Smooth muscle cell (in vitro differentiated cells): Measurements from ENCODE around the gene ASPHD2. TPM values are rescaled to one million over a fixed set of nuclear protein-coding genes. Genes with fewer than 3 reads are reported as not detected.

Source experiments
- DNase-seq: peaks from one replicate; lab custom pipeline; 2025; ENCODE audit not compliant: unreplicated experiment; lab: John Stamatoyannopoulos, UW
- H2AFZ ChIP-seq: fragments of 200-600 bp; sonication (generic); 2 replicates; pipeline ENCODE4 v1.6.0; 2016; ENCODE audit warnings: antibody characterized with exemption, low read depth, mild to moderate bottlenecking
- H3F3A ChIP-seq: fragments of 200-600 bp; sonication (generic); 2 replicates; pipeline ENCODE4 v1.6.0; 2017; ENCODE audit warnings: antibody characterized with exemption, low read depth
- H3K27ac ChIP-seq: fragments of 200-600 bp; sonication (generic); 2 replicates; pipeline ENCODE4 v1.5.1; 2016; ENCODE audit warnings: low read depth, mild to moderate bottlenecking
- H3K27me3 ChIP-seq: fragments of 200-600 bp; sonication (generic); 2 replicates; pipeline ENCODE4 v1.6.1; 2016; ENCODE audit warnings: low read depth, mild to moderate bottlenecking
- H3K36me3 ChIP-seq: fragments of 200-600 bp; sonication (generic); 2 replicates; pipeline ENCODE4 v1.5.1; 2016; ENCODE audit warnings: low read depth
- H3K4me1 ChIP-seq: fragments of 200-600 bp; sonication (generic); 2 replicates; pipeline ENCODE4 v1.5.1; 2016; ENCODE audit warnings: low read depth
- H3K4me2 ChIP-seq: fragments of 200-600 bp; sonication (generic); 2 replicates; pipeline ENCODE4 v1.6.0; 2016; ENCODE audit warnings: mild to moderate bottlenecking
- H3K4me3 ChIP-seq: fragments of 200-600 bp; sonication (generic); 2 replicates; pipeline ENCODE4 v1.5.1; 2016; ENCODE audit warnings: mild to moderate bottlenecking
- H3K79me2 ChIP-seq: fragments of 200-600 bp; sonication (generic); 2 replicates; pipeline ENCODE4 v1.6.0; 2016; ENCODE audit warnings: low read depth, mild to moderate bottlenecking
- H3K9ac ChIP-seq: fragments of 200-600 bp; sonication (generic); 2 replicates; pipeline ENCODE4 v1.6.0; 2016; ENCODE audit warnings: low read depth
- H3K9me3 ChIP-seq: fragments of 200-600 bp; sonication (generic); replicated peaks from 2 replicates; pipeline ENCODE4 v1.5.1; 2016; ENCODE audit warnings: low read depth
- H4K20me1 ChIP-seq: fragments of 200-600 bp; sonication (generic); 2 replicates; pipeline ENCODE4 v1.6.0; 2016; ENCODE audit warnings: low read depth
- WGBS: methylation state at CpG from one replicate; pipeline ENCODE4 v1.1.7; 2016; ENCODE audit warnings: low lambda C conversion rate; 5-methylcytosine and 5-hydroxymethylcytosine counted together
- polyA plus RNA-seq: library from polyadenylated mRNA; unstranded; fragments of >200 nt; fragmentation: Nextera tagmentation; extraction: Ambion mirVana; gene quantifications from 2 replicates; pipeline ENCODE4 v1.2.1, GENCODE V29; 2016
- total RNA-seq: library from RNA; depleted of rRNA; stranded (reverse); fragments of >200 nt; gene quantifications from 2 replicates; pipeline ENCODE4 v1.2.3, GENCODE V29; 2014
- TF ChIP-seq, protein P1 (sequence below): fragments of 200-600 bp; sonication (generic); IDR thresholded peaks from 2 replicates; pipeline ENCODE4 v1.5.1; 2017; ENCODE audit warnings: borderline replicate concordance, mild to moderate bottlenecking, antibody characterized with exemption; ENCODE audit not compliant: insufficient read depth, poor library complexity, severe bottlenecking

Gene ASPHD2, protein sequence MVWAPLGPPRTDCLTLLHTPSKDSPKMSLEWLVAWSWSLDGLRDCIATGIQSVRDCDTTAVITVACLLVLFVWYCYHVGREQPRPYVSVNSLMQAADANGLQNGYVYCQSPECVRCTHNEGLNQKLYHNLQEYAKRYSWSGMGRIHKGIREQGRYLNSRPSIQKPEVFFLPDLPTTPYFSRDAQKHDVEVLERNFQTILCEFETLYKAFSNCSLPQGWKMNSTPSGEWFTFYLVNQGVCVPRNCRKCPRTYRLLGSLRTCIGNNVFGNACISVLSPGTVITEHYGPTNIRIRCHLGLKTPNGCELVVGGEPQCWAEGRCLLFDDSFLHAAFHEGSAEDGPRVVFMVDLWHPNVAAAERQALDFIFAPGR
- total RNA-seq (2.4 and 4.5 TPM in 2 replicates), polyA plus RNA-seq (3.7 and 5.3 TPM in 2 replicates)

DNA sequence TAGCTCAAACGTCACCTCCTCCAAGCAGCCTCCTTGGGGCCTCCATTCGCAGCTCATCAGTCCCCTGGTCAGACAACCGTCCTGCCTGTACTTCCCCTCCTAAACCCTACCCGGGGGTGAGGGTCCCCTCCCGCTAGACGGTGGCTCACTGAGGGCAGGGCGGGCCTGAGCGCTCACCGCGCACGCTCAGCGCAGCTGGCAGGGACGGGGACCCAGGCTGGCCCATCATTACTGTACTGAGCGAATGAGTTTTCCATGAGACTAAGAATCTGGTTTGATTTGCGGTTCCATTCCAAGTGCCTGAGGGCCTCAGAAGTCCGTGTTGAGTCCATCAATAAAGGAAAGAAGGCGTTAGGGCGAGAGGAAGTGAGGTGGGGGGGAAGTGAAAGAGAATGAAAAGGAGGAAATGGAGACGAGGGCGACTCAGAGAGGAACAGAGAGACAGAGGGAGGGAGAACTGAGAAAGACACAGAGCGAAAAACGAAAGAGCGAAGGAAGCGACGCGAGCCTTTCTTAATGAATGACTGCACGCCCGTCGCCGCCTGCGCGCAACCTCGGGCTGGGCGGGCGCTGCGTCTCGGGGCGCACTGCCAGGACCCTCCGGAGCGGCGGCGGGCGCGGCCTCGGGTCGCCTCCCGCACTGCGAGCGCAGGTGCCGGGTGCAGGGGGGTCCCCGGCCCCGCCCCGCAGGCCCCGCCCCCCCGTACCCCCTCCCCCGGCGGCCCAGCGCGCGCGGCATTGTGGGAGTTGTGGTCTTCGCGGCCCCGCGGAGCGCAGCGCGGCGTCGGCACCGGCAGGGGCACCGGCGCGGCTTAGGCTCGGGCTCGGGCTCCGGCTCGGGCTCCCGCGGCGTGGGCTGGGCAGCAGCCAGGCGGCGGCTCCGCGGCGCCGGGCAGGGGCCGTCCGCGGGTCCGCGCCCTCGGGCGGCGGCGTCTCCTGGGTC is at the start of gene ASPHD2:
Gene ASPHD2, plus strand, starts transcription at position 746 of the 943 bp plus-strand sequence. CDS start 4,356 bp downstream, outside the sequence.
- no peak within 1 kb of the TSS for H3K27ac ChIP-seq
- no peaks in the 10 kb centered on the region for H3K36me3 ChIP-seq
- WGBS: 5% methylated on average over 26 of the region's 96 CpGs
- H4K20me1 ChIP-seq: no peaks in the 10 kb centered on the region
- H3K4me2 ChIP-seq: peak within 1 kb of the TSS; percentile 86
- H3K9me3 ChIP-seq: no peaks in the 10 kb centered on the region
- H3F3A ChIP-seq: peaks cover 10% of the 10 kb centered on the region
- peak; percentile 13 for DNase-seq
- no peaks in the 10 kb centered on the region for H3K79me2 ChIP-seq
- H3K27me3 ChIP-seq: peaks cover 14% of the 10 kb centered on the region
- H3K4me1 ChIP-seq: peaks cover 18% of the 10 kb centered on the region
- H3K4me3 ChIP-seq: peak within 1 kb of the TSS; percentile 68
- peak within 1 kb of the TSS; percentile 10 for H3K9ac ChIP-seq
- TF ChIP-seq, protein P1, sequence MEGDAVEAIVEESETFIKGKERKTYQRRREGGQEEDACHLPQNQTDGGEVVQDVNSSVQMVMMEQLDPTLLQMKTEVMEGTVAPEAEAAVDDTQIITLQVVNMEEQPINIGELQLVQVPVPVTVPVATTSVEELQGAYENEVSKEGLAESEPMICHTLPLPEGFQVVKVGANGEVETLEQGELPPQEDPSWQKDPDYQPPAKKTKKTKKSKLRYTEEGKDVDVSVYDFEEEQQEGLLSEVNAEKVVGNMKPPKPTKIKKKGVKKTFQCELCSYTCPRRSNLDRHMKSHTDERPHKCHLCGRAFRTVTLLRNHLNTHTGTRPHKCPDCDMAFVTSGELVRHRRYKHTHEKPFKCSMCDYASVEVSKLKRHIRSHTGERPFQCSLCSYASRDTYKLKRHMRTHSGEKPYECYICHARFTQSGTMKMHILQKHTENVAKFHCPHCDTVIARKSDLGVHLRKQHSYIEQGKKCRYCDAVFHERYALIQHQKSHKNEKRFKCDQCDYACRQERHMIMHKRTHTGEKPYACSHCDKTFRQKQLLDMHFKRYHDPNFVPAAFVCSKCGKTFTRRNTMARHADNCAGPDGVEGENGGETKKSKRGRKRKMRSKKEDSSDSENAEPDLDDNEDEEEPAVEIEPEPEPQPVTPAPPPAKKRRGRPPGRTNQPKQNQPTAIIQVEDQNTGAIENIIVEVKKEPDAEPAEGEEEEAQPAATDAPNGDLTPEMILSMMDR: no peak
- peak within 1 kb of the TSS; percentile 87 for H2AFZ ChIP-seq

DNA sequence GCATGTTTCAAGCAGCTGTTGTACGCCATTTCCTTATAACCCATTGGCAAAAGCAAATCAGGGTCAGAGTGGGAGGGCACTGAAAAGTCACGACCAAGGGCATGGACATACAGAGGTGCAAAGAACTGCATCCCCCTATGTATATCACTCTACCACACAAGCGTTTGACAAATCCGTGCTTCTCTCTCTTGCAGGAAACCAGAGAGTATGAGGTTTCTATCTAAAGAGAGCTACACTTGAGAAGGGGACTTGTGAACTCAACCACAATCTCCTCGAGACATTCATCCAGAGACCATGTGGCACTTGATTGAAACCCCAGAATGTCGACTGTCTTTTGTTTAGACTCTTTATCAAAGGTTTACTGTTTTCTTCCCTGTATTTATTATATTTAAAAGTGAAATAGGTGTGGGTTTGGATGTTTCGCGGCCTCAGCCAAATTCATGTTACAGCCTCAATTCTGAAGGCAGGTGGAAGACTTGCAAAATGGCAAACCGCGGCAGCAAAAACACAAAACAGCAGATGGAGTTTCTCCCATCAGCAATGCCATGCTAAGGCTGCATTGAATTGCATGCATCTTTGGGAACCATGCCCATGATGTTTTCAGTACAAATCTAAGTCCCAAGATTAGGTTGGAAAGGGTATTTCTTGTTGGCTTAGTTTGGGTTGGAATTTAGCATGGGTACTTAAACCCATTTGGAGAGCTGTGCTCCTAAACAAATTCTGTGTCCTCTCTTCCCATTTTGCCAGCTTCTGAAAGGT is 48.8 kb upstream of the ASPHD2 start:
- 88% methylated on average over 10 of the region's 10 CpGs for WGBS
- Histone ChIP-seq H3K27me3 (peaks cover 11% of the 10 kb centered on the region), H3K79me2 (no peaks in the 10 kb centered on the region), H3F3A (no peaks in the 10 kb centered on the region), H3K4me3 (no peak overlapping the region), H2AFZ (no peak overlapping the region), H3K4me2 (no peak overlapping the region), H3K27ac (no peak overlapping the region), H3K4me1 (peaks cover under 1% of the 10 kb centered on the region), H4K20me1 (no peaks in the 10 kb centered on the region), H3K9me3 (no peaks in the 10 kb centered on the region), H3K9ac (no peak overlapping the region), H3K36me3 (no peaks in the 10 kb centered on the region)
- no peak for DNase-seq
- TF ChIP-seq, protein P1: no peak

DNA sequence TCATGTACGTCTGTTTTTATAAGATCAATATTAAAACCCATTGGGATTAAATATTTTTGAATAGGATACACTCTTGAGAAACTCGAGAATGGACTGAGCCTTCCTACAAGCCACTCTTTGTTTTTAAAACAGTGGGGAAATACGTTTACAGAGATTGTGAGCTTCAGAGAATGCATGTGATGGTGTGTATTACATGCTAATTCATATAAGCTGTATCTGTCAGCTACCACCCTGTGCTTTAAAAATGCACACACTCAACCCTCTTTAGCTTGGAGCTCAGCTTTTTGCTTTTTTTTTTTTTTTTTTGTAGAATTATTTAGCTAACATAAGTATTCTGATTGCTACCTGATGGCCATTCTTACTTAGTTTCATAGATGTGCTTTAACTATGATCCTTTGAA is 46.3 kb upstream of the ASPHD2 start:
- TF ChIP-seq, protein P1: no peak
- Histone ChIP-seq H3K27me3 (peaks cover 11% of the 10 kb centered on the region), H3K9ac (no peak overlapping the region), H3K4me2 (no peak overlapping the region), H2AFZ (no peak overlapping the region), H4K20me1 (no peaks in the 10 kb centered on the region), H3K27ac (no peak overlapping the region), H3F3A (no peaks in the 10 kb centered on the region), H3K36me3 (no peaks in the 10 kb centered on the region), H3K4me3 (no peak overlapping the region), H3K4me1 (peaks cover 5% of the 10 kb centered on the region), H3K9me3 (no peaks in the 10 kb centered on the region), H3K79me2 (no peaks in the 10 kb centered on the region)
- WGBS: 85% methylated on average over 3 of the region's 3 CpGs
- DNase-seq: no peak
